Activated effector memory CD4-positive, alpha-beta T cell treated with anti-CD3 and anti-CD28 coated beads, Interleukin-2, amount 50 U/mL, for 16 hours (primary cell): Measurements from ENCODE around the gene IL20RA.
A peak's percentile ranks its signal among the peaks of the same experiment; 100 is the strongest.
"Not testable (repeated sequence)": the region's sequence is repeated elsewhere in the genome, so short reads cannot be mapped to it uniquely, and the experiment has no call there.

Experiments used
- DNase-seq: peaks from one replicate; pipeline ENCODE4 v3.0.0-alpha.2; 2020

Gene IL20RA

GRCh38 chr6:137044366-137045221 is at the start of gene IL20RA:
IL20RA (minus strand) TSS chr6:137044965; CDS start chr6:137044728, 237 bp downstream.
- DNase-seq = peak; percentile 61

GRCh38 chr6:137093183-137094069 is 48.7 kb upstream of the IL20RA start:
- DNase-seq = no peak

GRCh38 chr6:137092018-137092417 is 47.3 kb upstream of the IL20RA start:
- no peak for DNase-seq

- no peak for DNase-seq
These were observed 44.5 kb upstream of the IL20RA start for GRCh38 chr6:137089305-137089704.

GRCh38 chr6:137087902-137088301 is 43.1 kb upstream of the IL20RA start:
- no peak for DNase-seq

GRCh38 chr6:137086031-137086430 is 41.3 kb upstream of the IL20RA start:
- DNase-seq = no peak

GRCh38 chr6:137084865-137085617 is 40.3 kb upstream of the IL20RA start:
- no peak for DNase-seq

GRCh38 chr6:137084090-137084489 is 39.3 kb upstream of the IL20RA start:
- DNase-seq = no peak

GRCh38 chr6:137081997-137082396 is 37.2 kb upstream of the IL20RA start:
- DNase-seq = no peak

GRCh38 chr6:137080711-137081110 is 35.9 kb upstream of the IL20RA start:
- no peak for DNase-seq

GRCh38 chr6:137076277-137077068 is 31.7 kb upstream of the IL20RA start:
- peak; percentile 80 for DNase-seq

GRCh38 chr6:137075790-137076189 is 31.0 kb upstream of the IL20RA start:
- DNase-seq = not testable (repeated sequence)

GRCh38 chr6:137070303-137070702 is 25.5 kb upstream of the IL20RA start:
- DNase-seq = no peak

GRCh38 chr6:137067399-137067798 is 22.6 kb upstream of the IL20RA start:
- DNase-seq = no peak

GRCh38 chr6:137058037-137058436 is 13.3 kb upstream of the IL20RA start:
- DNase-seq = no peak

GRCh38 chr6:137056121-137056880 is 11.5 kb upstream of the IL20RA start:
- no peak for DNase-seq

GRCh38 chr6:137051790-137052472 is 7.2 kb upstream of the IL20RA start:
- DNase-seq = no peak

- DNase-seq = no peak
These were observed 4.3 kb upstream of the IL20RA start for GRCh38 chr6:137049095-137049494.

GRCh38 chr6:137046871-137047412 is 2.2 kb upstream of the IL20RA start:
- no peak for DNase-seq

- no peak for DNase-seq
These were observed 541 bp upstream of the IL20RA start for GRCh38 chr6:137045222-137045789.
